Stimulated activated CD4-positive, alpha-beta T cell treated with anti-CD3 and anti-CD28 coated beads, Interleukin-15, amount 100 ng/mL, for 24 hours (primary cell): ENCODE results near the gene MRC1.
"Not testable (repeated sequence)": the region's sequence is repeated elsewhere in the genome, so short reads cannot be mapped to it uniquely, and the experiment has no call there.

ENCODE experiments used
- DNase-seq: peaks from one replicate; pipeline ENCODE4 v3.0.0-alpha.2; 2020

The MRC1 gene

GRCh38 chr10:17910125-17910789 lies 101.1 kb downstream of the MRC1 start:
- DNase-seq = peak; percentile 14

- no peak for DNase-seq
Measured at GRCh38 chr10:17912754-17913153, 103.6 kb downstream of the MRC1 start.

GRCh38 chr10:17913604-17914003 lies 104.5 kb downstream of the MRC1 start:
- DNase-seq = no peak

GRCh38 chr10:17914169-17915045 lies 105.3 kb downstream of the MRC1 start:
- no peak for DNase-seq

GRCh38 chr10:17915181-17915580 lies 106.0 kb downstream of the MRC1 start:
- DNase-seq = no peak

- no peak for DNase-seq
Measured at GRCh38 chr10:17918187-17918903, 109.2 kb downstream of the MRC1 start.

- no peak for DNase-seq
Measured at GRCh38 chr10:17921378-17921777, 112.2 kb downstream of the MRC1 start.

- DNase-seq = no peak
Measured at GRCh38 chr10:17923728-17924127, 114.6 kb downstream of the MRC1 start.

- no peak for DNase-seq
Measured at GRCh38 chr10:17943033-17943745, 134.0 kb downstream of the MRC1 start.

- DNase-seq = not testable (repeated sequence)
Measured at GRCh38 chr10:17950269-17950668, 141.1 kb downstream of the MRC1 start.

- DNase-seq = no peak
Measured at GRCh38 chr10:17950726-17951125, 141.6 kb downstream of the MRC1 start.

GRCh38 chr10:17951868-17952371 lies 142.8 kb downstream of the MRC1 start, which contains the start of gene SLC39A12:
SLC39A12 (plus strand) TSS chr10:17951918; CDS start chr10:17953277, 1,359 bp downstream.
- DNase-seq = no peak

- not testable (repeated sequence) for DNase-seq
Measured at GRCh38 chr10:17954372-17954771, 145.2 kb downstream of the MRC1 start.

- no peak for DNase-seq
Measured at GRCh38 chr10:17954861-17955260, 145.7 kb downstream of the MRC1 start.

GRCh38 chr10:17958049-17958448 lies 148.9 kb downstream of the MRC1 start:
- DNase-seq = no peak

GRCh38 chr10:17959870-17960269 lies 150.7 kb downstream of the MRC1 start:
- no peak for DNase-seq
